ENCODE data around the gene BRD1. TPM values are rescaled to one million over a fixed set of nuclear protein-coding genes. Genes with fewer than 3 reads are reported as not detected.

Gene BRD1
- total and polyA plus RNA-seq, 4 donors: 16.6 to 51.5 (median 28.1) TPM

DNA sequence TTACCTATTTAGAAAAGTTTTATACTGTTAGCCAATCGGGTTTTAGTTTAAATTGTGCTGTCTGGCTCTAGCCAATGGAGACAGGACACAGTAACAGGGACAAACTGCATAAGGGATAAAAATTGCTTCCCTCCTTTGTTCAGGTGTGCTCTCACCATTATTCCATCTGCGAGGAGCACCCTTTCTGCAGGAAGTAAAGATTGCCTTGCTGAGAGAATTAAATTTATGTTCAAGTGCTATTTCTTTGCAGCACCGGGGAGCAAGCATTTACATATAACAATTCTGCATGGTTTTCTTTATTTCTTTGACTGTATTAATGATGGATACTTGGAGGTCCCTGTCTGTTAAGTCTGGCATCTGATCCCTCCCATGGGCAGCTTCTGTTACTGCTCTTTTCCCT is 80.5 kb downstream of the BRD1 start:
- H3K27ac ChIP-seq (ENCODE audit: low read depth in 1 of 2, low read length in 1 of 2): no peak overlapping the region
- no peak for DNase-seq
- H3K4me3 ChIP-seq: no peak overlapping the region
- TF ChIP-seq, protein P1, sequence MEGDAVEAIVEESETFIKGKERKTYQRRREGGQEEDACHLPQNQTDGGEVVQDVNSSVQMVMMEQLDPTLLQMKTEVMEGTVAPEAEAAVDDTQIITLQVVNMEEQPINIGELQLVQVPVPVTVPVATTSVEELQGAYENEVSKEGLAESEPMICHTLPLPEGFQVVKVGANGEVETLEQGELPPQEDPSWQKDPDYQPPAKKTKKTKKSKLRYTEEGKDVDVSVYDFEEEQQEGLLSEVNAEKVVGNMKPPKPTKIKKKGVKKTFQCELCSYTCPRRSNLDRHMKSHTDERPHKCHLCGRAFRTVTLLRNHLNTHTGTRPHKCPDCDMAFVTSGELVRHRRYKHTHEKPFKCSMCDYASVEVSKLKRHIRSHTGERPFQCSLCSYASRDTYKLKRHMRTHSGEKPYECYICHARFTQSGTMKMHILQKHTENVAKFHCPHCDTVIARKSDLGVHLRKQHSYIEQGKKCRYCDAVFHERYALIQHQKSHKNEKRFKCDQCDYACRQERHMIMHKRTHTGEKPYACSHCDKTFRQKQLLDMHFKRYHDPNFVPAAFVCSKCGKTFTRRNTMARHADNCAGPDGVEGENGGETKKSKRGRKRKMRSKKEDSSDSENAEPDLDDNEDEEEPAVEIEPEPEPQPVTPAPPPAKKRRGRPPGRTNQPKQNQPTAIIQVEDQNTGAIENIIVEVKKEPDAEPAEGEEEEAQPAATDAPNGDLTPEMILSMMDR (IDR thresholded peaks at IDR 0.05; ENCODE audit: control extremely low read depth, extremely low read depth): no peak
- H3K9ac ChIP-seq (ENCODE audit: insufficient read depth in 1 of 2, low read length in 2 of 2): no peak overlapping the region
- no peaks in the 10 kb centered on the region for H3K27me3 ChIP-seq (ENCODE audit: control insufficient read depth in 3 of 3, insufficient read depth in 3 of 3, low read length in 2 of 3)
- H3K36me3 ChIP-seq (ENCODE audit: control insufficient read depth in 4 of 4, insufficient read depth in 4 of 4, low read length in 4 of 4): no peaks in the 10 kb centered on the region
- WGBS, 2 donors: 86 to 92% methylated on average over 3 of the region's 3 CpGs
- ATAC-seq (ENCODE audit: insufficient read depth, low FRiP score): no peak
- H3K4me1 ChIP-seq (ENCODE audit: control insufficient read depth in 5 of 5, insufficient read depth in 5 of 5, low read length in 5 of 5): no peaks in the 10 kb centered on the region
- H3K9me3 ChIP-seq (ENCODE audit: control insufficient read depth in 4 of 4, insufficient read depth in 3 of 4, low read length in 3 of 4): peaks cover 0 to 5% (median 2%) of the 10 kb centered on the region in 4 donors

DNA sequence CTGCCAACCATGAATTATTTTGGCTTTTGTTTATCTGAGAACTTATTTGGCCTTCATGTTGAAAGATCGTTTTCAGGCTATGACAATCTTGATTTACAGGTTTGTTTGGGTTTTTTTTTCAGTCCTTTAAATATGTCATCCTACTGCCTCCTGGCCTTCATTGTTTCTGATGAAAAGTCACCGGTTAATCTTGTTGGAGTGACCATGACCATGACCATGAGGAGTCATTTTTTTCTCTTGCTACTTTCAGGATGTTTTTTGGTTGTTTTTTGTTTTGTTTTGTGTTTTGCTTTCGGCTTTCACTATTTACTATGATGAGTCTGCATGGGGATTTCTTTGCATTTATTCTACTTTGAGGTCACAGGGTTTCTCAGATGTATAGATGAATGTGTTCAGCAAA is 81.6 kb downstream of the BRD1 start:
- H3K36me3 ChIP-seq (ENCODE audit: control insufficient read depth in 4 of 4, insufficient read depth in 4 of 4, low read length in 4 of 4): no peaks in the 10 kb centered on the region
- no peak for DNase-seq
- no peak for ATAC-seq (ENCODE audit: insufficient read depth, low FRiP score)
- TF ChIP-seq, protein P1 (IDR thresholded peaks at IDR 0.05; ENCODE audit: control extremely low read depth, extremely low read depth): no peak
- H3K27ac ChIP-seq (ENCODE audit: low read depth in 1 of 2, low read length in 1 of 2): no peak overlapping the region
- H3K4me1 ChIP-seq (ENCODE audit: control insufficient read depth in 5 of 5, insufficient read depth in 5 of 5, low read length in 5 of 5): no peaks in the 10 kb centered on the region
- H3K27me3 ChIP-seq (ENCODE audit: control insufficient read depth in 3 of 3, insufficient read depth in 3 of 3, low read length in 2 of 3): no peaks in the 10 kb centered on the region
- WGBS, 2 donors: 74 to 87% methylated on average over 3 of the region's 3 CpGs
- peaks cover 0 to 5% (median 2%) of the 10 kb centered on the region in 4 donors for H3K9me3 ChIP-seq (ENCODE audit: control insufficient read depth in 4 of 4, insufficient read depth in 3 of 4, low read length in 3 of 4)
- H3K9ac ChIP-seq (ENCODE audit: insufficient read depth in 1 of 2, low read length in 2 of 2): no peak overlapping the region
- H3K4me3 ChIP-seq: no peak overlapping the region

DNA sequence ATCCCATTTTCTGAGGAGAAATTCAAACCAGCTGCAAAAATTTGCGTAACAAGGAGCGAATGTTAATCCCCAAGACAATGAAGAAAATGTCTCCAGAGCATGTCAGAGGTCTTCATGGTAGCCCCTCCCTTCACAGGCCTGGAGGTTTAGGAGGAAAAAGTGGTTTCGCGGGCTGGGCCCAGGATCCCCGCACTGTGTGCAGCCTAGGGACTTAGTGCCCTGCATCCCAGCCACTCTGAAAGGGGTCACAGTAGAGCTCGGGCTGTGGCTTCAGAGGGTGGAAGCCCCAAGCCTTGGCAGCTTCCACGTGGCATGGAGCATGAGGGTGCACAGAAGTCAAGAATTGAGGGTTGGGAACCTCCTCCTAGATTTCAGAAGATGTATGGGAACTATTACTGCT is 87.4 kb downstream of the BRD1 start:
- ATAC-seq (ENCODE audit: insufficient read depth, low FRiP score) (no peak), DNase-seq (no peak)
- peaks cover 0 to 5% (median 0%) of the 10 kb centered on the region in 4 donors for H3K9me3 ChIP-seq (ENCODE audit: control insufficient read depth in 4 of 4, insufficient read depth in 3 of 4, low read length in 3 of 4)
- 76 to 85% methylated on average over 7 of the region's 7 CpGs for WGBS, 2 donors
- TF ChIP-seq, protein P1 (IDR thresholded peaks at IDR 0.05; ENCODE audit: control extremely low read depth, extremely low read depth): no peak
- H3K27me3 ChIP-seq (ENCODE audit: control insufficient read depth in 3 of 3, insufficient read depth in 3 of 3, low read length in 2 of 3): no peaks in the 10 kb centered on the region
- no peak overlapping the region for H3K27ac ChIP-seq (ENCODE audit: low read depth in 1 of 2, low read length in 1 of 2)
- H3K4me3 ChIP-seq: no peak overlapping the region
- H3K4me1 ChIP-seq (ENCODE audit: control insufficient read depth in 5 of 5, insufficient read depth in 5 of 5, low read length in 5 of 5): no peaks in the 10 kb centered on the region
- no peak overlapping the region for H3K9ac ChIP-seq (ENCODE audit: insufficient read depth in 1 of 2, low read length in 2 of 2)
- H3K36me3 ChIP-seq (ENCODE audit: control insufficient read depth in 4 of 4, insufficient read depth in 4 of 4, low read length in 4 of 4): no peaks in the 10 kb centered on the region

GRCh38 chr22:49739138-49739537 is 88.5 kb downstream of the BRD1 start:
- TF ChIP-seq, protein P1 (IDR thresholded peaks at IDR 0.05; ENCODE audit: control extremely low read depth, extremely low read depth): no peak
- H3K27me3 ChIP-seq (ENCODE audit: control insufficient read depth in 3 of 3, insufficient read depth in 3 of 3, low read length in 2 of 3): no peaks in the 10 kb centered on the region
- H3K27ac ChIP-seq (ENCODE audit: low read depth in 1 of 2, low read length in 1 of 2): no peak overlapping the region
- no peaks in the 10 kb centered on the region for H3K36me3 ChIP-seq (ENCODE audit: control insufficient read depth in 4 of 4, insufficient read depth in 4 of 4, low read length in 4 of 4)
- no peak overlapping the region for H3K9ac ChIP-seq (ENCODE audit: insufficient read depth in 1 of 2, low read length in 2 of 2)
- ATAC-seq (ENCODE audit: insufficient read depth, low FRiP score) (no peak), DNase-seq (no peak)
- H3K4me3 ChIP-seq: no peak overlapping the region
- WGBS, 2 donors: 77 to 98% methylated on average over 2 of the region's 2 CpGs
- H3K9me3 ChIP-seq (ENCODE audit: control insufficient read depth in 4 of 4, insufficient read depth in 3 of 4, low read length in 3 of 4): peaks cover 0 to 5% (median 0%) of the 10 kb centered on the region in 4 donors
- no peaks in the 10 kb centered on the region for H3K4me1 ChIP-seq (ENCODE audit: control insufficient read depth in 5 of 5, insufficient read depth in 5 of 5, low read length in 5 of 5)

Measured in lung (tissue), 12 donors.